ENCODE measurements around the gene DNAAF3.

Gene DNAAF3

DNA sequence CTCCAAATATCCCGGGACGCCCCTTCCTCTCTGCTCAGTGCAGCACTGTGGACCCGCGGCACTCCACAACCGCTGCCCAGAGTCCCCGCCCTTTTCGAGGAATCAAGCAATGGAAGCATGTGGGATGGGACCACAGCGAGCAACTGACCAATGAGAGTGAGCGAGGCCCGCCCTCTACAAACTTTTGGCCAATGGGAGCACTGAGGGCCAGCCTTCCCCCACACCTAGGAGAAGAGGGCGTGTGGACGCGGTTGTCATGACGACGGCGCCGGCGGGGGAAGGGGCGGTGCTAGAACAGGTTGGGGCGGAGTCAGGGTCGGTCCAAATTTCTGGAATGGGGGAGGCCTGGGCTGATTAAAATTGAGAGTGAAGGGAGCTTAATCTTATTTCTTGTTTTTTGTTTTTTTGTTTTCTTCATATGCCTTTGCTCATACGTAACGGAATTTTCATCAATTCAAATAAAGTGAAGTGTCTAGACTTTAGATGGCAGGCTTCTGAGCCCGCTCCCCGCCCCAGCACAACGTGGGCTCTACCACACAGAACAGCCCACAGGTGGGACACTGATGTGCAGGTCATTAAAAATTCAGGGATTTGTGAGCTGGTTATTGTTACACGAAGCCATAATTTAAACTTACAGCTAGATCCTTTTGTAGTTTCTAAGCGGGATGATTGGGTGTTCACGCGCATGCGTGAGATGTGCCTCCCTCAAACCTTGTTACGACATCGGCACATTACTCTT is at the start of gene DNAAF3:
DNAAF3 (minus strand) TSS at position 84 of the 739 bp plus-strand sequence. CDS start 200 bp downstream, outside the sequence.
- TF ChIP-seq, protein P1, sequence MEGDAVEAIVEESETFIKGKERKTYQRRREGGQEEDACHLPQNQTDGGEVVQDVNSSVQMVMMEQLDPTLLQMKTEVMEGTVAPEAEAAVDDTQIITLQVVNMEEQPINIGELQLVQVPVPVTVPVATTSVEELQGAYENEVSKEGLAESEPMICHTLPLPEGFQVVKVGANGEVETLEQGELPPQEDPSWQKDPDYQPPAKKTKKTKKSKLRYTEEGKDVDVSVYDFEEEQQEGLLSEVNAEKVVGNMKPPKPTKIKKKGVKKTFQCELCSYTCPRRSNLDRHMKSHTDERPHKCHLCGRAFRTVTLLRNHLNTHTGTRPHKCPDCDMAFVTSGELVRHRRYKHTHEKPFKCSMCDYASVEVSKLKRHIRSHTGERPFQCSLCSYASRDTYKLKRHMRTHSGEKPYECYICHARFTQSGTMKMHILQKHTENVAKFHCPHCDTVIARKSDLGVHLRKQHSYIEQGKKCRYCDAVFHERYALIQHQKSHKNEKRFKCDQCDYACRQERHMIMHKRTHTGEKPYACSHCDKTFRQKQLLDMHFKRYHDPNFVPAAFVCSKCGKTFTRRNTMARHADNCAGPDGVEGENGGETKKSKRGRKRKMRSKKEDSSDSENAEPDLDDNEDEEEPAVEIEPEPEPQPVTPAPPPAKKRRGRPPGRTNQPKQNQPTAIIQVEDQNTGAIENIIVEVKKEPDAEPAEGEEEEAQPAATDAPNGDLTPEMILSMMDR (conservative IDR thresholded peaks at IDR 0.05; ENCODE audit: control insufficient read depth, insufficient read depth, low read depth, low read length), result no peak
- H3K4me3 ChIP-seq (ENCODE audit: control insufficient read depth, low read depth, low read length), result peak within 1 kb of the TSS; percentile 56
- peak; percentile 96 for DNase-seq (ENCODE audit: low read depth)

DNA sequence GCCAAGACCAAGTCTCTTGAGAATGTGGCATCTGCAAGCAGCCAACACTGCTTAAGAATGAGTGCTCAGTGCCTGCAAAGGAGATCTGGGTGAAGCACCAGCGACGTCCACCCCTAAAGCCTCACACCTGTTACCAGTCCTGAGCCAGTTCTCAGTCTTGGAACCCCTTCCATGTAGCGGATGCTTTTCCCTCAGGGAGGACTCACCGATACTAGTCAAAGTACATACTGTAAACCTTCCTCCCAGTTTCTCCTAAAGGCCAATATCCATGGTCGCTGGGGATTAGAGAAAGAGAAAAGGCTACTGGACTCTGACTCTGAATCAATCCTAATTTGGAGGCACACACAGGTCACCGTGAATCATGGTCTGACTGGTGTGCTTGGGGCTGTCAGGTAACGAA is 47.1 kb upstream of the DNAAF3 start:
- TF ChIP-seq, protein P1 (conservative IDR thresholded peaks at IDR 0.05; ENCODE audit: control insufficient read depth, insufficient read depth, low read depth, low read length), result no peak
- DNase-seq (ENCODE audit: low read depth), result no peak
- H3K4me3 ChIP-seq (ENCODE audit: control insufficient read depth, low read depth, low read length), result no peak overlapping the region

DNA sequence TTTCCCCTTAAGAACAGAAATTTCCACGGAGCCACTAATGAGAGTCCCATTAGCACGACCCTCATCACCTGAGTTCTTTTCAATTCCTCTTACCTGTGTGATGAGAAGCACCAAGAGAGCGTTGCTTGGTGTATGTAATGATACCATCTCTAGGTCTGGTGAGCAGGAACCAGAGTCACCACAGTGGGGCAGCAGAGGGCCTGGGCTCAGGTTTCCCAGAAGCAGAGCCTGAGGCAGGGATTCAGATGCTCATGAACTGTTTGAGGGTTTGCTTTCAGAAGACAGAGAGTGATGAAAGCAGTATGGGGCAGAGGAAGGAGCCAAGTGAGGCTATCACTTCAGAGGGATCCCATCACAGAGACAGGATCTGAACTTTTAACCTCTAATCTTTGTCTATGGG is 46.0 kb upstream of the DNAAF3 start:
- DNase-seq (ENCODE audit: low read depth), result no peak
- no peak overlapping the region for H3K4me3 ChIP-seq (ENCODE audit: control insufficient read depth, low read depth, low read length)
- TF ChIP-seq, protein P1 (conservative IDR thresholded peaks at IDR 0.05; ENCODE audit: control insufficient read depth, insufficient read depth, low read depth, low read length), result peak; percentile 33

DNA sequence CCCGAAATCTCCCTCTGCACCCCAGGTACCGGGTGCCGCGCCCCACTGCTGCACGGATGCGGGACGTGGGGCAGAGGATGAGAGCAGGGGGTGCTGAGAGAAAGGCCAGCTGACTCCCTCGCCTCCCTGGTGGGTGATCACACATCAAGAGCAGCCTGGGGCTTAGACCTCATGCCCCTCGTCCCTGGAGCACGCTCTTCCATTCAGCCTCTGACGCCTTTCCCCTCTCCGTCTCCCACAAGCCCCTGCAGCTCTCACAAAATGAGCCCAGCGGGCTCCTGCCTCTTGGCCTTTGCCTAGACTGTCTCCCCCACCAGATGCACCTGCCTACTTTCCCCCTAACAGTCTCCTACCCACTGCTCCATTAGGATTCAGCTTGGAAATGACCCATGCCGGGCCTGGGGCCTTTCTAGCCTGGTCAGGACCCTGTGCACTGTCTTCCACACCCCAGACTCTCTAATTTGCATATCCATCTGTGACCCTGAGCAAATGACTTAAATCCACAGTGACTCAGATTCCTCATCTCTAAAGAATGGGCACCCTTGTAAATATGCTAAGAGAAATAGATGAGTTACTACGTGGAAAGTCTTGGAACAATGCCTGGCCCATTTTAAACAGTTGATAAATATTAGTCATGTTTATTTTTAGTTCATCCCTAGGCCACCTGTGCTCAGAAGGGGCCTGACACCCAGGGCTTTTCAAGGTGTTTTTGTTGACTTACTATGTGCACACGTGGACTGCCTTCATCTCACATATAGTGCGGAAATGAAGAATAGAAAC is 43.5 kb upstream of the DNAAF3 start:
- DNase-seq (ENCODE audit: low read depth), result peak; percentile 97
- TF ChIP-seq, protein P1 (conservative IDR thresholded peaks at IDR 0.05; ENCODE audit: control insufficient read depth, insufficient read depth, low read depth, low read length), result no peak
- H3K4me3 ChIP-seq (ENCODE audit: control insufficient read depth, low read depth, low read length), result no peak overlapping the region

DNA sequence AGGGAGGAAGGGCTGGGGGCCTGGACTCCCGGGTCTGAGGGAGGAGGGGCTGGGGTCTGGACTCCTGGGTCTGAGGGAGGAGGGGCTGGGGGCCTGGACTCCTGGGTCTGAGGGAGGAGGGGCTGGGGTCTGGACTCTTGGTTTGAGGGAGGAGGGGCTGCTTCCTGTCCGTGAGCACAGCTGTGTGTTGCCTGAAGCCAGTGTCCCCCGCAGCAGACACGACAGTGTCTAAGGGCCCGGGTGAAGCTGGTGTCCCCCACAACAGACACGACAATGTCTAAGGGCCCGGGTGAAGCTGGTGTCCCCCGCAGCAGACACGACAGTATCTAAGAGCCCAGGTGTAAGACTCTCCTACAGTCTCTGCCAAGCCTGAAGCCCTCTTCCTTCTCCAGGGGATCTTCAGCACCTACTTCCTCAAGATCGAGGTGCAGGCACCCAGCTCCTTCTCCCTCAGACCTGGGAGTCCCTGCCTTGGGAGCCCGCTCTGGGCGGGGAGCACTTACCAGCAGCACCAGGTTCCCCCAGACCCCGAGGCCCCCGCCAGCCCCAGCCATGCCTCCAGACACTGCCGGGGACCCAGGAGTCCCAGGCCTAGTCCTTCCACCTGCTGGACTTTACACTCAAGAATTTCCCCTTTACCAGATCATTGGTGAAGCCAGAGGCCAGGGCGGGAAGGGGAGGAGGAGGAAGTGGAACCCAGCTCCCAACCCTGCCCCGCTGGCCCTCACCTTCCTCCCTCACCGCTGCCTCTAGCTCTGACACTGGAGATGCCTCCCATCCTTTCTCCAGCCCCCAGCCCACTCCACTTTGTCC is 42.7 kb upstream of the DNAAF3 start, which contains the start of gene PTPRH:
PTPRH (minus strand) TSS at position 622 of the 813 bp plus-strand sequence; CDS start at position 554, 68 bp downstream.
- no peak within 1 kb of the TSS for H3K4me3 ChIP-seq (ENCODE audit: control insufficient read depth, low read depth, low read length)
- TF ChIP-seq, protein P1 (conservative IDR thresholded peaks at IDR 0.05; ENCODE audit: control insufficient read depth, insufficient read depth, low read depth, low read length), result no peak
- no peak for DNase-seq (ENCODE audit: low read depth)
